ENCODE measurements around the gene PSMB3.
"Not testable (repeated sequence)": the region's sequence is repeated elsewhere in the genome, so short reads cannot be mapped to it uniquely, and the experiment has no call there.

The PSMB3 gene

GRCh38 chr17:38716368-38717005 is 36.1 kb upstream of the PSMB3 start:
- no peak for DNase-seq

DNA sequence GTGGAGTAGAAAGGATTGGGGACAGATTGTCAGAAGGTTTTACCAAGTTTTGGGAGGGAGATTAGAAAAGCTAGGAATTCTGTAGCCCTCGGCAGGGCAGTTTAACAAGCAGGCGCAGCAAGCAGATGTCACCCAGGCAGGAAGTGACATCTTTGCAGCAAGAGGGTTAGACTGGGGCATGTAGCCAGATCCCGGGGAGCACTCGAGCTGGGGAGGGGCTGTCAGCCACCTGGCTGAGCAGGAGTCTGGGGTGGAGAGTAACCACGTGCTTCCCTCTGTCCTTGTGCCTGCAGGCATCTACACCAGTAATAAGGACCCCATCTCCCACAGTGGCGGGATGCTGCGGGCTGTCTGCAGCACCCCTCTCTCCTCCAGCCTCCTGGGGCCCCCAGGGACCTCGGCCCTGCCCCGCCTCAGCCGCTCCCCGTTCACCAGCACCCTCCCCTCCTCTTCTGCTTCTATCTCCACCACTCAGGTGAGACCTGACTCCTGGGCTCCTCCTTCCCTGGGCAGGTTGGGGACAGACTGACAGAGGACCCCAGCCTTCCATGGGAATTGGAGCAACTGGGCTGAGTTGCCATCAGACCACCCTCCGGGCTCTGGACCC is 35.3 kb upstream of the PSMB3 start:
- no peak for DNase-seq

- DNase-seq = no peak
These were observed 33.1 kb upstream of the PSMB3 start for GRCh38 chr17:38719289-38719942.

DNA sequence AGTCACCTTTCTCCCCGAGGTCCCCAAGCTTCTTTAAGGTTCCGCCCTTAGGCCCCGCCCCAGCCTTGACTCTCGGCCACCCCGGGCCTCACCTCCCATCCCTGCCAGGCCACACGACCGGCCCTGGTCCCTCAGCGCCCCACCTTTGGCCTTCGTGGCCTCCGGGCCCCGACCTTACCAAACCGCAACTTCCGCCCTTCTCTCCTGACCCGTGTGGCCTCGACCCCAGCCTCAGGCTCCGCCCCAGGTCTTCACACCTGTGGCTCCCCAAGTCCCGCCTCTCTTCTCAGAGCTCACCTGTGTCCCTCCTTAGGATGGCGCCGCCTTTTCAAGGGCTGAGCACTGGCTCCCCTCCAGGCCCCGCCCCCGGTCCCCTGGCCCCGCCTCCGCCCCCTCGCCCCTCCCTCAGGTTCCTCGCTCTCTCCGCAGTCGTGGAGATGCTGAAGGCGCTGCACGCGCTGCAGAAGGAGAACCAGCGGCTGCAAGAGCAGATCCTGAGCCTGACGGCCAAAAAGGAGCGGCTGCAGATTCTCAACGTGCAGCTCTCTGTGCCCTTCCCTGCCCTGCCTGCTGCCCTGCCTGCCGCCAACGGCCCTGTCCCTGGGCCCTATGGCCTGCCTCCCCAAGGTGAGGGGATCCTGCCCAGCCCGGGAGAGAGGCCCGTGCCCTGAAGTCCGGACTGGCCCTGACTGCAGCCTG is 32.4 kb upstream of the PSMB3 start:
- no peak for DNase-seq

DNA sequence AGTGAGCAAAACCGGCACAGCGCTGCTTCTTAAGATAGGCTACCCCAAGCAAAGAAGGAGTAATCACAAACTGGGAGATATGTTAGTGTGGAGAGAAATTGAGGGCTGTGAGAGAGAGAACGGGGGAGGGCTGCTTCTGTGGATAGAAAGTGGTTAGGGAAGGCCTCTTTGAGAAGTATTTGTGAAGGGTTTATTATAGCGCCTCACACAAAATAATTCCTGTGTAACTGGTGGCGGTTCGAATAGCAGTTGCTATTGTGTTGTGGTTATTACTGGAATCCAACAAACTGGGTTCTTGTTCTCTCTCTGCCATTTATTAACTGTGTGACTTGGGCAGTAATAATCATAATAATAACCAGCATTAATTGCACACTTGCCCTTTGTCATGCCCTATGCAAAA is 31.6 kb upstream of the PSMB3 start:
- no peak for DNase-seq

DNA sequence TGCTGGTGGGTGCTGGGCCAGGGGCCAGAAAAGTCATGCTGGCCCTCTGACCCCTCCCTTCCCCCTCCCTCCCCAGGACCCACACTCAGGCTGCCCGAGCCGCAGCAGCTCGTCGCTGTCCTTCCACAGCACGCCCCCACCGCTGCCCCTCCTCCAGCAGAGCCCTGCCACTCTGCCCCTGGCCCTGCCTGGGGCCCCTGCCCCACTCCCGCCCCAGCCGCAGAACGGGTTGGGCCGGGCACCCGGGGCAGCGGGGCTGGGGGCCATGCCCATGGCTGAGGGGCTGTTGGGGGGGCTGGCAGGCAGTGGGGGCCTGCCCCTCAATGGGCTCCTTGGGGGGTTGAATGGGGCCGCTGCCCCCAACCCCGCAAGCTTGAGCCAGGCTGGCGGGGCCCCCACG is 30.7 kb upstream of the PSMB3 start:
- DNase-seq = no peak

DNA sequence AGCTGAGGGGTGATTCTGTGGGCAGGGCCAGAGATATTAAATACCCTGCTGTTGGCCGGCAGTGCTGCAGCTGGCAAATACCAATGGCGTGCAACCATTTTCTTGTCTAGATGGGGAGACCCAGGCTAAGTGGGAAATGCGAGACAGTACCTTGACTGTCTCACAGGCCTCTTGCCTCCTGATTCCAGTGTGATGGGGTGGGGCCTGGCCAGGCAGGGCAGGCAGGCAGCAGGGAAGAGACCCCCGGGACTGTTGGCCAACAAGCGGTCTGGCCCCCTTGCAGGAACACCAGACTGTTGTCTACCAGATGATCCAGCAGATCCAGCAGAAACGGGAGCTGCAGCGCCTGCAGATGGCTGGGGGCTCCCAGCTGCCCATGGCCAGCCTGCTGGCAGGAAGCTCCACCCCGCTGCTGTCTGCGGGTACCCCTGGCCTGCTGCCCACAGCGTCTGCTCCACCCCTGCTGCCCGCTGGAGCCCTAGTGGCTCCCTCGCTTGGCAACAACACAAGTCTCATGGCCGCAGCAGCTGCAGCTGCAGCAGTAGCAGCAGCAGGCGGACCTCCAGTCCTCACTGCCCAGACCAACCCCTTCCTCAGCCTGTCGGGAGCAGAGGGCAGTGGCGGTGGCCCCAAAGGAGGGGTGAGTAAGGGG is 28.1 kb upstream of the PSMB3 start:
- no peak for DNase-seq

GRCh38 chr17:38725066-38725465 is 27.5 kb upstream of the PSMB3 start:
- DNase-seq = no peak

- not testable (repeated sequence) for DNase-seq
These were observed 26.4 kb upstream of the PSMB3 start for GRCh38 chr17:38726145-38726544.

DNA sequence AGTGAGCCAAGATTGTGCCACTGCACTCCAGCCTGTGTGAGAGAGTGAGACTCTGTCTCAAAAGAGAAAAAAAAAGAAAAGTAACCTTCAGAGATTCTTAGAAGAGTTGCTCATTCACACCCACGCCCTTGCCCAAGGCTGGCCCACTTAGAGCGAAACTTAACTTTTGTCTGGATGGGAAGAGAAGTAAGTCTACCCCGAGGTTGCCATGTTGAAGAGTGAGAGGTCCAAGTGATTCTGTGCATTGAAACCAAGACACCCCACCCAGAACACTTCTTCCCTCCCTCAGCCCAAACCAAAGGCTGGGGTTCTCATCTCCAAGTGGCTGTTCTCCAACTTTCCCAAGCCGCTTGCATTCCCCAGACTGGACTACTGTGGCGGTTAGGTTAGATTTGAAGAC is 24.8 kb upstream of the PSMB3 start:
- DNase-seq = no peak

- peak; percentile 43 for DNase-seq
These were observed 24.2 kb upstream of the PSMB3 start for GRCh38 chr17:38728290-38728831.

DNA sequence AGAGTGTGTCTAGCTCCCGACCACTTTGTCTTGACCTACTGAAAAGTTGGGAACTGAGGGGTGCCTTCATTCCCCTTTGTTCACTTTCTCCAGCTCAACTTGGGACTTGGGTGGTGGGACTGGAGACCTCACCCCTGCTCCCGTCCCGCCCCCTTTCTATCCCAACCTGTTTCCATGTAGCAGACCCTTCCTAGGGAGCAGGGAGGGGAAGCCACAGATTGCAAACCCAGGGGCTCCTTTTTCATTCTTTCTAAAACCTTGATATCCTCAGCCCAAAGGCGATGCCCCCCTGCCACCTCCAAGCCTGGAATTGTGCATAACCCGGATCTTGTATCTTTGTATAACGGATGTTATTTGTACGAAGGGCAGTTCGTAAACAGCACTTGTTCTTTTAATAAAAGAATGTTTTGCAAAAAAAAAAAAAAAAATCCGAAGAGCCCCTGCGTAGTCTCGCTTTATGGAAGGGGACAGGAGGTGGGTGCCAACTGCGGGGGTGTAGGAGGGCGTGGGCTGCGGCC is 23.1 kb upstream of the PSMB3 start:
- DNase-seq = no peak

DNA sequence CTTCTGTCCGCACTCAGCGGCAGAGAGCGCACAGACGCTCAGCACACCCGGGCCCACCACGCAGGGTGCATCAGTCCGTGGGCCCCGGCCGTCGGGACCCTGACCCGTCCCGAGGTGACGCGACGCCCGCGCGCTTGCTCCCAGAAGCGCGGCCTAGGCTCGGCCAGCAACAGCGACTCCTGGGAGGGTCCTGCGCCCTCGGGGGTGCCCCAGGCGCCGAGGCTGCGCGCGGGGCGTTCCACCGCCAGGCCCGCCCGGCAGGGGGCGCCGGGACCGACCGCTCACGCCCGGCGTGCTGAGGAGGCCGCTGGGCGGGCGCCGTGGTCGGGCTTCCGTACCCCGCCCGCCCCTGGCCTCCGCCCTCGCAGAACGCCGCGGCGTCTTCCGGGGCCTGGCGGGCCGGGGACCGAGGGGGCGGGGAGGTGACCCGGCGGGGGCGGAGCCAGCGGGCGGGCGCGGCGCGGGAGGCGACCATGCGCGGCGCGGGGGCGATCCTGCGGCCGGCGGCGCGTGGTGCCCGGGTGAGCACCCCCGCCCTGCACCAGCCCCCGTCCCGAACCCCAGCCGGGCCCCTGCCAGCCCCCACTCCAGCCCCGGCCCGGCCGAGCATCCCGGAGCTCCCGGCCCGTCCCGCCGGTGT is 22.5 kb upstream of the PSMB3 start, which contains the start of gene CISD3:
TSS of gene CISD3 (plus strand) at position 456 of the 640 bp plus-strand sequence. CDS start at position 474, 18 bp downstream.
- DNase-seq = peak; percentile 70

DNA sequence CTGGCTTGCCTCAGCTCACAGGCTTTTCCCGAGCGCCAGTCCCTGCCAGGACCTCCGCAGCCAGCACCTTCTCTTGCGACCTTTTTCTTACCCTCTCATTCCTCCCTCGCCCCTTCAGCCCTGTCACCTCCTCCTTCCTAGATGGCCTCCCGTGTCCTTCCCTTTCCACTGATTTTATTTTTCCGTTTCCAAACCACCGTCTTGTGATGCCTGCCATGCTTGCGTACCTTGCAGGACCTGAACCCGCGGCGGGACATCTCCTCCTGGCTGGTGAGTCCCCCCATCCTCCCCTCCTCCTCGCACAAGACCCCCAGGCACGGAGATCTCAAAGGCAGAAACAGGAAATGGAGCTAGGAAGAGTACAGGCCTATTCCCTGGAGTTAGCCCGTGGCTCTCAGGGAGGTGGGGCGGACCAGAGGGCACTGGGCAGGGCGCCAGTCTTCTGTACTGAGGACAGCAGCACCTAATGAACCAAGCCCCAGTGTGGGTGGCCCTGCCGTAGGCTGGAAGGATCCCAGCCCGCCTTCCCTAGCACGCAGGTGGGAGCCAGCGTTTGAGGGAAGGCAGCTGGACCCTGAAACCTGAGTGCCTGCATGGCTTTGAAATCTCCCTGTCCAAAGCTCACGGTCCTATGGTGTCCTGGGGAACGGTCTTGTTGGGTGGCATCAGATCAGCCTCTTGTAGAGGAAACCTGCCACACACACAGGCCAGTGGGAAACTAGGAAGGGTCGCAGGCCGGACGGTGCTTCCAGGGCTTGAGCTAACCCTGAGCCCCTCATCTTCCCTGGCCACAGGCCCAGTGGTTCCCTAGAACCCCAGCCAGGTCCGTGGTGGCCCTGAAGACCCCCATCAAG is 21.8 kb upstream of the PSMB3 start:
- no peak for DNase-seq

- no peak for DNase-seq
These were observed 20.8 kb upstream of the PSMB3 start for GRCh38 chr17:38731526-38732294.

GRCh38 chr17:38732376-38733281 is 19.9 kb upstream of the PSMB3 start:
- no peak for DNase-seq

DNA sequence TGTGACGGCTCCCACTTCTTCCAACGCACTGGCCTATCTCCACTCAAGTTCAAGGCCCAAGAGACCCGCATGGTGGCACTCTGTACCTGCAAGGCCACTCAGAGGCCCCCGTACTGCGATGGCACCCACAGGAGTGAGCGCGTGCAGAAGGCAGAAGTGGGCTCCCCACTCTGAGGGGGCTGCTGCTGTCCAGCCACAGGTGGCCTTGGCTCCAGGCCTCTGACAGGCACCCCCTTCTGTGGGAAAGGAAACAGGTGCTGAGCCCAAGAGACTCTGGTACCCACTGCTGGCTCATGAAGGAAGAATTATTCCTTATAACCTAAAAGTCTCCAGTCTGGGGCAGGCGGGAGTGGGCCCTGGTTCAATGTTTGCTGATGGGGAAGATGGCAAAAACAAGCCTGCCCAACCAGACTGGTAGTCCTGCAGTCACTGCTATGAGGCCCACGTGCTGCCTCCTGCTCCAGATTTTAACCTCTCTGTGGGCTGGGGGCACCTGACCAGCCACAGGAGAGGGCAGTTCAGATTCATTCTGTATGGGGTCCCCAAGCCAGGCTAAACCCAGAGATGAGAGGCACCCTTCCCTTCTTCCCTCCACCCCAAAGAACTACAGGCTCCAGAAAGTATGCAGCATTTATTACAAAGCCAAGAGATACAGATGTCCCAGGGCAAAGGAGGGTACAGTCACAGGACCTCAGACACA is 19.1 kb upstream of the PSMB3 start:
- DNase-seq = no peak
